Measurements from ENCODE around the gene NAV2. TPM values are rescaled to one million over a fixed set of nuclear protein-coding genes. Genes with fewer than 3 reads are reported as not detected.
"Not testable (repeated sequence)": the region's sequence is repeated elsewhere in the genome, so short reads cannot be mapped to it uniquely, and the experiment has no call there.

NAV2 gene
- total and polyA plus RNA-seq, 12 donors, result 6.9 to 34.7 (median 20.2) TPM

DNA sequence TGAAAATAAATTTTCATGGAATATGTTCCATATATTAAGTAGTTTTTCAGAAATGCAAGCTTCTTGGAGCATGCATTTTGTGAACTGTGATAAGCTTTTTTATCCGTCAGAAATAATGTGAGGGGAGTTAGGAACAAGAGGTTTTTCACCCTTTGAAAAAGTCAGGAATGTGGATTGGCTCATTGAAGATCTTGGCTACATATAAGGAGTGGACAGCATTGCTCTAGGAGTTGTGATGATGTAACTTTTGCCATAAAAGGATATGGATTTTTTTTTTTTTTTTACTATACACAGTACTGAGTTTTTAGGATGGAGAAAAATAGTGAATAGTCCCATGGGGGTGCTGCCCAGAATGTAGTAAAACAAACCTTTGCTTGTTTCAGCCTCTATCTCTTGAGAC is 180.2 kb downstream of the NAV2 start:
- DNase-seq, result no peak
- intact Hi-C loops (cut with DNase I), result no loop called here
- H3K27ac ChIP-seq, result no peak overlapping the region
- H3K36me3 ChIP-seq, result peaks cover 0 to 45% (median 0%) of the 10 kb centered on the region in 9 donors
- H3K4me1 ChIP-seq, result peaks cover 0 to 24% (median 10%) of the 10 kb centered on the region in 9 donors
- TF ChIP-seq, protein P1, sequence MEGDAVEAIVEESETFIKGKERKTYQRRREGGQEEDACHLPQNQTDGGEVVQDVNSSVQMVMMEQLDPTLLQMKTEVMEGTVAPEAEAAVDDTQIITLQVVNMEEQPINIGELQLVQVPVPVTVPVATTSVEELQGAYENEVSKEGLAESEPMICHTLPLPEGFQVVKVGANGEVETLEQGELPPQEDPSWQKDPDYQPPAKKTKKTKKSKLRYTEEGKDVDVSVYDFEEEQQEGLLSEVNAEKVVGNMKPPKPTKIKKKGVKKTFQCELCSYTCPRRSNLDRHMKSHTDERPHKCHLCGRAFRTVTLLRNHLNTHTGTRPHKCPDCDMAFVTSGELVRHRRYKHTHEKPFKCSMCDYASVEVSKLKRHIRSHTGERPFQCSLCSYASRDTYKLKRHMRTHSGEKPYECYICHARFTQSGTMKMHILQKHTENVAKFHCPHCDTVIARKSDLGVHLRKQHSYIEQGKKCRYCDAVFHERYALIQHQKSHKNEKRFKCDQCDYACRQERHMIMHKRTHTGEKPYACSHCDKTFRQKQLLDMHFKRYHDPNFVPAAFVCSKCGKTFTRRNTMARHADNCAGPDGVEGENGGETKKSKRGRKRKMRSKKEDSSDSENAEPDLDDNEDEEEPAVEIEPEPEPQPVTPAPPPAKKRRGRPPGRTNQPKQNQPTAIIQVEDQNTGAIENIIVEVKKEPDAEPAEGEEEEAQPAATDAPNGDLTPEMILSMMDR (IDR thresholded peaks at IDR 0.05), result no peak
- no peaks in the 10 kb centered on the region for H3K9me3 ChIP-seq
- 77 to 78% methylated on average over 1 of the region's 1 CpG for WGBS, 2 donors
- no peak for ATAC-seq
- H3K4me3 ChIP-seq, result no peak overlapping the region
- H3K27me3 ChIP-seq, result no peaks in the 10 kb centered on the region

DNA sequence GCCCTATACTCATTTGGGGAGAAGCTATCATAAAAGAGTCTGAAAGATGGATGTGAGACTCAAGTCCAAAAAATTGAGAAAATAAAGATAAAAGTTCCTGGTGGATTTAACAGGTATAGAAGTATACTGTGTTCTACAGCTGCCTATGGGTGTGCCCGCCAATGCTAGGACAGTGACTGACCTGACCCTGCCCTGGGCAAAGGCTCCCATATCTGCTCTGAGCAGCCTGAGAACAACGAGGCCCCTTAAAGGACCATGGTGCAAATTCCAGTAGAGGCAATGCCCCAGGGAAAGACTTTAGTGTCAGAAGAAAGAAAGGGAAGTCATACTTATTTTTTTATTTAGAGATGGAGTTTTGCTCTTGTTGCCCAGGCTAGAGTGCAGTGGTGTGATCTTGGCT is 181.8 kb downstream of the NAV2 start:
- H3K36me3 ChIP-seq, result peaks cover 0 to 40% (median 0%) of the 10 kb centered on the region in 9 donors
- no peak overlapping the region for H3K4me3 ChIP-seq
- H3K27me3 ChIP-seq, result no peaks in the 10 kb centered on the region
- no peaks in the 10 kb centered on the region for H3K9me3 ChIP-seq
- 79 to 80% methylated on average over 2 of the region's 2 CpGs for WGBS, 2 donors
- peaks cover 0 to 27% (median 10%) of the 10 kb centered on the region in 9 donors for H3K4me1 ChIP-seq
- no peak overlapping the region for H3K27ac ChIP-seq
- intact Hi-C loops (cut with DNase I), result no loop called here
- DNase-seq (no peak), ATAC-seq (no peak)
- TF ChIP-seq, protein P1 (IDR thresholded peaks at IDR 0.05), result no peak

DNA sequence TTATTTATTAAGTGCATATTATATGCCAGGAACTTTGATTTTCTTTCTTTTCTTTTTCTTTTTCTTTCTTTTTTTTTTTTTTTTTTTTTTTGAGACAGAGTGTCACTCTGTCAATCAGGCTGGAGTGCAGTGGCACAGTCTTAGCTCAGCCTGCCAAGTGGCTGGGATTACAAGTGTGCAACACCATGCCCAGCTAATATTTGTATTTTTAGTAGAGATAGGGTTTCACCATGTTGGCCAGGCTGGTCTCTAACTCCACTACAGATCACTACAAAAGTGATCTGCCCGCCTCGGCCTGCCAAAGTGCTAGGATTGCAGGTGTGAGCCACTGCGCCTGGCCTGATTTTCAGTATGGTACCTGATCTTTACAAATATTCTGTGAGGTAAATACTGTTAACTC is 182.4 kb downstream of the NAV2 start:
- Histone ChIP-seq H3K27ac (peak overlapping the region in 1 of 10 donors; percentile 39), H3K4me1 (peaks cover 0 to 27% (median 10%) of the 10 kb centered on the region in 9 donors), H3K36me3 (peaks cover 0 to 36% (median 0%) of the 10 kb centered on the region in 9 donors)
- not testable (repeated sequence) for H3K4me3 ChIP-seq, H3K9me3 ChIP-seq, H3K27me3 ChIP-seq
- peak in 1 of 2 donors; percentile 12 for DNase-seq
- ATAC-seq, result peak; percentile 67 to 88 (median 78)
- intact Hi-C loops (cut with DNase I), result loop anchor here in 1 of 10 donors (5.0 kb wide), 1 partner anchor 138 kb away; no protein-coding TSS in a partner anchor
- WGBS, 2 donors, result 61 to 71% methylated on average over 3 of the region's 3 CpGs

DNA sequence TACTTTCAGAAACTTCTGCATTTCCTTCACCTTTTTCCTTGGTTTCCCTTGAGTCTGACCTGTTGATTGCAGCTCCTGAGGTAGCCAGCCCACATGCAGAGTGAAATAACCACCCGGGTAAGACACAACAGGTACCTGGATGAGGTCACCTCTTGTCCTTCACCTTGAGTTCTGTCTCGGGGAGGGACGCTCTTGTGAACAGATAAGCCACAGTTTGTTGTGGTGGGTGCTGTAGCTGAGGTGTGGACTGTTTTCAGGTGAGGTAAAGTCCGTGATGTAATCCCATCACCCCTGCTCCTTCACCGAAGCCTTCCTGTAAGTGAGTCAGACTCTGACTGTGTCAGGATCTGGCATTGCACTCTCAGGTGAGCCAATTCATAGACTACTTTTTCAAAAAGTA is 183.1 kb downstream of the NAV2 start:
- Histone ChIP-seq H3K36me3 (peaks cover 0 to 29% (median 0%) of the 10 kb centered on the region in 9 donors), H3K27me3 (no peaks in the 10 kb centered on the region), H3K9me3 (no peaks in the 10 kb centered on the region), H3K4me1 (peaks cover 0 to 27% (median 3%) of the 10 kb centered on the region in 9 donors), H3K27ac (no peak overlapping the region), H3K4me3 (no peak overlapping the region)
- intact Hi-C loops (cut with DNase I), result loop anchor here in 1 of 10 donors (5.0 kb wide), 1 partner anchor 138 kb away; no protein-coding TSS in a partner anchor
- DNase-seq, result no peak
- TF ChIP-seq, protein P1 (IDR thresholded peaks at IDR 0.05), result no peak
- 87 to 88% methylated on average over 5 of the region's 5 CpGs for WGBS, 2 donors
- ATAC-seq, result no peak

DNA sequence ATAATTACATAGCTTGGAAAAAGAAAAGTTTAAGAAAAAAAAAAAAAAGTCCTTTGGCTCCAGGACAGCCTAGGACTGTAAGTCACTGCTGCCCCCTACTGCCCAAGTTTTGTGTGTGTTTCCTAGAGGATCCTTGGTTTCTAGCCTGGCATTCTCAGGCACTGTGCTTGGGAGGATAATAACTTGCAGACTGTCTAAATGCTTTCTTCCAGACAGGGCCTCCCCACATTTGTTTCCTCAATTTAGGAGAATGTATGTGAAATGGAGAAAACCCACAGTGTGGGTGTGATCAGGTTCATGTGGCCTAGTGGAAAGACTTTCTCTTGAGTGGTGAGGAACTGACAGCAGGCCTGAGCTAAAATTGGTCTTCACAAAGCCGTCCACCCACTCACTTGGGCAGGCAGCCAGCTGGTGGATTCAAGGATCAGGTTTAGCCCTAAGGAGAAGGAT is 191.0 kb downstream of the NAV2 start:
- 7 to 16% methylated on average over 1 of the region's 1 CpG for WGBS, 2 donors

More for the DNA sequence above, 191.0 kb downstream of the NAV2 start:
- peak; percentile 37 to 72 for DNase-seq
- TF ChIP-seq, protein P1 (IDR thresholded peaks at IDR 0.05), result peak; percentile 62 to 87 (median 82)
- H3K4me3 ChIP-seq, result no peak overlapping the region
- no peaks in the 10 kb centered on the region for H3K9me3 ChIP-seq
- peak; percentile 50 to 80 (median 67) for ATAC-seq
- H3K27ac ChIP-seq, result no peak overlapping the region
- intact Hi-C loops (cut with DNase I), result loop anchor here (1.0 to 10.0 kb wide), 10 partner anchors 89 to 347 kb away; no protein-coding TSS in a partner anchor
- H3K27me3 ChIP-seq, result no peaks in the 10 kb centered on the region
- peaks cover 0 to 20% (median 4%) of the 10 kb centered on the region in 9 donors for H3K4me1 ChIP-seq
- H3K36me3 ChIP-seq, result peaks cover 0 to 4% (median 0%) of the 10 kb centered on the region in 9 donors

Measured in heart right ventricle (tissue), 16 donors.